ENCODE results near the gene TBPL2.

Gene TBPL2

GRCh38 chr14:55467307-55467706 lies 26.9 kb upstream of the TBPL2 start:
- no peak for ATAC-seq
- TF ChIP-seq ISL1 (CRISPR knock-in tag; IDR thresholded peaks at IDR 0.05) (no peak), GLIS3 (CRISPR knock-in tag; IDR thresholded peaks at IDR 0.05) (no peak), ZNF8 (CRISPR knock-in tag; IDR thresholded peaks at IDR 0.05) (no peak), TSHZ2 (CRISPR knock-in tag; IDR thresholded peaks at IDR 0.05) (no peak), ZC3H10 (CRISPR knock-in tag; IDR thresholded peaks at IDR 0.05) (no peak), ZFP3 (CRISPR knock-in tag; IDR thresholded peaks at IDR 0.05) (no peak), CSDC2 (CRISPR knock-in tag; IDR thresholded peaks at IDR 0.05) (no peak), BACH2 (CRISPR knock-in tag; IDR thresholded peaks at IDR 0.05; ENCODE audit: borderline replicate concordance) (no peak), ZNF565 (CRISPR knock-in tag; conservative IDR thresholded peaks at IDR 0.05; ENCODE audit: low read depth) (no peak), ARNTL (CRISPR knock-in tag; IDR thresholded peaks at IDR 0.05; ENCODE audit: borderline replicate concordance, low read depth) (no peak), CSRNP3 (CRISPR knock-in tag; IDR thresholded peaks at IDR 0.05) (no peak), ZNF70 (CRISPR knock-in tag; IDR thresholded peaks at IDR 0.05) (no peak), CREB5 (CRISPR knock-in tag; IDR thresholded peaks at IDR 0.05; ENCODE audit: low read depth) (no peak)

GRCh38 chr14:55458800-55459515 lies 18.5 kb upstream of the TBPL2 start:
- no peak; the same call in 2 of the 3 replicates for ATAC-seq
- TF ChIP-seq ISL1 (CRISPR knock-in tag; IDR thresholded peaks at IDR 0.05) (no peak), OSR1 (CRISPR knock-in tag; IDR thresholded peaks at IDR 0.05) (no peak), TSHZ2 (CRISPR knock-in tag; IDR thresholded peaks at IDR 0.05) (no peak), ZC3H10 (CRISPR knock-in tag; IDR thresholded peaks at IDR 0.05) (no peak), ESRRG (CRISPR knock-in tag; IDR thresholded peaks at IDR 0.05) (no peak), CREB5 (CRISPR knock-in tag; IDR thresholded peaks at IDR 0.05; ENCODE audit: low read depth) (no peak), ZNF565 (CRISPR knock-in tag; conservative IDR thresholded peaks at IDR 0.05; ENCODE audit: low read depth) (no peak), RARB (CRISPR knock-in tag; IDR thresholded peaks at IDR 0.05) (no peak), POU6F1 (CRISPR knock-in tag; IDR thresholded peaks at IDR 0.05; ENCODE audit: borderline replicate concordance, low read depth) (no peak), PATZ1 (CRISPR knock-in tag; IDR thresholded peaks at IDR 0.05; ENCODE audit: borderline replicate concordance) (no peak)

All from SK-N-SH treated with all-trans-retinoic acid at 6 μM for 48 hours (cell line).